ENCODE measurements around the gene ZNF135.

Gene ZNF135

DNA sequence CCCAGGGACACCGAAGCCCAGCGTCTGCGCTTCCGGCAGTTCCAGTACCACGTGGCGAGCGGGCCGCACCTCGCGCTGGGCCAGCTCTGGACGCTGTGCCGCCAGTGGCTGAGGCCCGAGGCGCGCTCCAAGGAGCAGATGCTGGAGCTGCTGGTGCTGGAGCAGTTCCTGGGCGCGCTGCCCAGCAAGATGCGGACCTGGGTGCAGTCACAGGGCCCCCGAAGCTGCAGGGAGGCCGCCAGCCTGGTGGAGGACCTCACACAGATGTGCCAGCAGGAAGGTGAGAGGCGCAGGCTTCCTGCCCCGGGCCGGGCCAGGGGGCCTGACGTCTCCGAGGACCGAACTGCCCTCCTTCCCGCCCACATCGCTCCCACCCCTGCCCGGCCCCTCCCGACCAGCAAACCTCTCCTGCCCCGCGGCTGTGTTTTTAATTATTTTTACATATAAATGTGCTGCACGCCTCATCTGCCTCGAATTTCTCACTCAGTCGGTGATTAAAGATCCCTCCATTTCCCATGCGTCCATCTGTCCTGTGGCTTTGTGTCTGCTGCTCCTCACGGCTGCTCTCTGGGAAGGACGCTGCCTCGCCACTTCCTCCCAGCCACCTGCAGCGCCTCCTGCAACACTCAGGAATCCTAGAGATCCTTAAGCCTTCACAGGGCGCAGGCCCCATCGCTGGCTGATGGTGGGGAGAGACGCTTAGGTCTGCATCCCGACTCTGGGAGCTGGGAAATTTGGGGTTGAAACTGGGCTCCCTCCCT lies 21.0 kb upstream of the ZNF135 start:
- TF ChIP-seq, protein P1, sequence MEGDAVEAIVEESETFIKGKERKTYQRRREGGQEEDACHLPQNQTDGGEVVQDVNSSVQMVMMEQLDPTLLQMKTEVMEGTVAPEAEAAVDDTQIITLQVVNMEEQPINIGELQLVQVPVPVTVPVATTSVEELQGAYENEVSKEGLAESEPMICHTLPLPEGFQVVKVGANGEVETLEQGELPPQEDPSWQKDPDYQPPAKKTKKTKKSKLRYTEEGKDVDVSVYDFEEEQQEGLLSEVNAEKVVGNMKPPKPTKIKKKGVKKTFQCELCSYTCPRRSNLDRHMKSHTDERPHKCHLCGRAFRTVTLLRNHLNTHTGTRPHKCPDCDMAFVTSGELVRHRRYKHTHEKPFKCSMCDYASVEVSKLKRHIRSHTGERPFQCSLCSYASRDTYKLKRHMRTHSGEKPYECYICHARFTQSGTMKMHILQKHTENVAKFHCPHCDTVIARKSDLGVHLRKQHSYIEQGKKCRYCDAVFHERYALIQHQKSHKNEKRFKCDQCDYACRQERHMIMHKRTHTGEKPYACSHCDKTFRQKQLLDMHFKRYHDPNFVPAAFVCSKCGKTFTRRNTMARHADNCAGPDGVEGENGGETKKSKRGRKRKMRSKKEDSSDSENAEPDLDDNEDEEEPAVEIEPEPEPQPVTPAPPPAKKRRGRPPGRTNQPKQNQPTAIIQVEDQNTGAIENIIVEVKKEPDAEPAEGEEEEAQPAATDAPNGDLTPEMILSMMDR (conservative IDR thresholded peaks at IDR 0.05; ENCODE audit: low read depth, low read length): no peak
- no peak overlapping the region for H3K4me3 ChIP-seq (ENCODE audit: low read length)
- DNase-seq (ENCODE audit: low read depth): no peak

DNA sequence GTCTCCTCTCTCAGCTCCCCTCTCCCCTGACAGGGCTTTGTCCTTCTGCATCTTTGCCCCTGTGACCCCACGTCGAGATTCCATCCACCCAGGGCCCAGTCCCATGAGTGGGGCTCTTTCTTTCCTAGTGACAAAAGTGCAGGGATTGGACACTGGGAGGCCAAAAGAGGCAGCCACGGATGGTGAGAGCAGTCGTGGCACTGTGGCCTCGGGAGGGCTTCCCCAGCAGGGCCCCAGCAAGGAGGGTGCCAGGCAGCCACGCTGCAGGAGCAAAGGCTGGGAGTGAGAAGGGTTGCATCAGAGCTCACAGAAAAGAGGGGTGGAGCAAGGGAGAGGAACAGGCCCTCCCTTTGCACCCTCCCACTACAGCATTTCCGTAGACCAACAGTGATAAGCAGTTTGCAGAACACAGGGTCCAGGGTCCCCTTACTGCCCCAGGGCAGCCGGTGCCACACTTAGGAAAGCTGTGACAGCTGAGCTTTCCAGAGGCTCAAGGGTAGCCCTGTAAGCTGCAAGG lies 20.3 kb upstream of the ZNF135 start:
- H3K4me3 ChIP-seq (ENCODE audit: low read length): no peak overlapping the region
- DNase-seq (ENCODE audit: low read depth): no peak
- TF ChIP-seq, protein P1 (conservative IDR thresholded peaks at IDR 0.05; ENCODE audit: low read depth, low read length): no peak

DNA sequence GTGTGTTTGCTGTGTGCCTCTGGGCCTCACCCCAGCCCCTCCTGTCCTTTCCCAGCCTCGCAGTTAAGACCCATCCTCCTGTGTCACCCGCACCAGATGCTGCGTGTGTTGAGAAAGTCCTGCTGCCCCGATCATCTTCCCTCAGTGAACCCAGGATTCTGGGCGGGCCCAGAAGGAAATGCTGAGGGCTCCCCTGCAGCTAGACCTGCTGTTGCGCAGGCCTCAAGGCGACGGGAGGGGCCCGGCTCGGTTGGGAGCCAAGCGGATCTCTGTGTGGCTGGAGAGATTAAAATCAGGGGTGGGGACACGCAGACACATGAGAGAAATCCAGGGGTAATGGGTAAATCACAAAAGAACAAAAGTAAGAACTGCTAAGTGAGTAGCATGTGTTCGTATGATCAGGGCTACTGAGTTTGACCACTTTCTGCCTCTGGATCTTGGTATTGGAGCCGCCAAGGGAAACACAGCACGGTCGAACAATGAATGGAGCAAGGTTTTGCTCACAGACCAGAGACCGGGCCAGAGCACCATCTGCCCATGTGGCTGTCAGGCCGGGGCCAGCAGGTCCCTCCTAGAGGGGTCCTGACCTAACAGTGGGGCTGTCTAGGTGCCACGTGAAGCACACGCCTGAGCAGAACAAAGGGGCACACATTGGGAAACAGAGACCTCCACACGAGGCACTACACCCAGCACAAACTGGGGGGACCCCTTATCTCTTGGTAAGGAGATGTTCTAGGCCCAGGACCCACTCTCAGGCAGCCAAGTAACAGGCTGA lies 18.1 kb upstream of the ZNF135 start:
- TF ChIP-seq, protein P1 (conservative IDR thresholded peaks at IDR 0.05; ENCODE audit: low read depth, low read length): no peak
- DNase-seq (ENCODE audit: low read depth): no peak

DNA sequence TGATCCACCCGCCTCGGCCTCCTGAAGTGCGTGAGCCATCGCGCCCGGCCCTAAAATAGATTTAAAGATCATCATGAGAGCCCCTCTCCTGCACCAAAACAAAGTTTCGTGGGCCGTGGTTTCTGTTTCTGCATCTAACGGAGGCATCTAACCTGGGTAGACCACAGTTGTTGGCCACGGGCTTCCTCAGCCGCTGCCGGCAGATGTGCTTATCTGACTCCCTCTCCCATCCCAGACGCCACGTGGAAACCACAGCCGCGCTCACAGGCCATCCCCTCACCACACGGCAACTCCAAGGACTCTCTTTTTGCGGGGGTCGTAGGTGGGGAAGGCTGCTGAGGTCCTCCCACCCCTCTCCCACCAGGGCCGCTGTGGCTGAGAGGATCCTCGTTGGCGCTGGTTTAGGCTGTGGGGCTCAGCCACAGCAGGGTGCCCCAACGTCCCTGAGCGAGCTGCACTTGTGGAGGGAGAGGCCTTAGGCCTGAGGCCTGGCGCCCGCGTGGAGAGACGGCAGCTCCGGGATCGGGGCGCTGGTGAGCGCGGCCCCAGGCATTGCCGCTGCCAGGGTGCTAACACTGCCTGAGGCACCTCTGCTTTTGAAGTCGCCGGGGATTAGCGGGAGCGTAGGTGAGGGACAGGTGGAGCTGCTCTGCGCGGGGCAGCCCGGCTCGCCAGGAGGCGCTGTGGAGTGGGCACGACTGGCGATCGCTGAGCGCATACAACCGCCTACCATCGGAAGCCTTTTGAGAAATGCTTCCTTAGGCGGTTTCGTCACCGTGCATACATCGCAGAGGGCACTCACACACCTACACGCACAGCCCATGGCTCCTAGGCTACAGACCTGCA lies 16.4 kb upstream of the ZNF135 start:
- no peak for DNase-seq (ENCODE audit: low read depth)
- TF ChIP-seq, protein P1 (conservative IDR thresholded peaks at IDR 0.05; ENCODE audit: low read depth, low read length): no peak
- no peak overlapping the region for H3K4me3 ChIP-seq (ENCODE audit: low read length)

More for the DNA sequence above, 18.1 kb upstream of the ZNF135 start:
- H3K4me3 ChIP-seq (ENCODE audit: low read length): no peak overlapping the region

DNA sequence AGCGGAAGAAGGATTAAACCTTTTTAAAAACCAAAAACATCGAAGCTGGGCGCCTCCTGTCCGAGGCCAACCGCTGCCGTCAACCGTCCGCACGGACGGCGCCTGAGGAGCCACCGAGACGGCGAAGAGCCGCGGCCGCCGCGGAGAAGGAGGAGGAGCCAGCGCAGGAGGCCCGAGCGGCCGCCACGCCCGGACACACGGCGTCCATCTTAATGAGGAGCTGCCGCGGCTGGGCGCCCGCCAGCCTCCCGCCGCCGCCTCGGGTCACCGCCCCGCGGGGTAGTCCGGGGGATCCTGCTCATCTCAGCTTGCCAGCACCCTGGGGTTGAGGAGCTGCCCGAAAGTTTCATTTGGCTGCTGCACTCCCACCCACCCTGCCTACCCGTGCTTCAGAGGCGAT lies 14.7 kb upstream of the ZNF135 start:
- TF ChIP-seq, protein P1 (conservative IDR thresholded peaks at IDR 0.05; ENCODE audit: low read depth, low read length): no peak
- no peak overlapping the region for H3K4me3 ChIP-seq (ENCODE audit: low read length)
- DNase-seq (ENCODE audit: low read depth): no peak

DNA sequence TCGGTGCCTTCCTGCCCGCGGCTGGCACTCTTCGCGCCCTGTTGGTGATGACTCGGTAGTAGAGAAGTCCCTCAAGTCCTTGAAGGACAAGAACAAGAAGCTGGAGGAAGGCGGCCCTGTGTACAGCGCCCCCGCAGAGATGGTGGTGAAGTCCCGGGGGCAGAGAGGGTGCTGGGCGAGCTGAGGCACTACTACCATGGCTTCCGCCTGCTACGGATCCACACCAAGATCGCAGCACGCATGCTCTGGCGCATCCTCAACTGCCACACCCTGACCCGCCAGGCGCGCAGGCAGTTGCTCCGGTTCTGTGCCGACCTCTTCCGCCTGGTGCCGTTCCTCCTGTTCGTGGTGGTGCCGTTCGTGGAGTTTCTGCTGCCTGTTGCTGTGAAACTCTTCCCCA lies 14.2 kb upstream of the ZNF135 start:
- TF ChIP-seq, protein P1 (conservative IDR thresholded peaks at IDR 0.05; ENCODE audit: low read depth, low read length): no peak
- H3K4me3 ChIP-seq (ENCODE audit: low read length): no peak overlapping the region
- DNase-seq (ENCODE audit: low read depth): no peak
